H9 (cell line): Measurements from ENCODE around the gene PACSIN2. TPM values are rescaled to one million over a fixed set of nuclear protein-coding genes. Genes with fewer than 3 reads are reported as not detected.

Experiments used
- DNase-seq: peaks from one replicate; pipeline ENCODE4 v3.0.0-alpha.2; 2017
- H2AFZ ChIP-seq: one replicate; pipeline ENCODE4 v1.6.1; 2013; ENCODE audit warnings: mild to moderate bottlenecking, low read length, control low read depth, moderate library complexity
- H2AK5ac ChIP-seq: 2 replicates; pipeline ENCODE4 v1.6.1; 2013; ENCODE audit warnings: low read length, control low read depth, mixed read lengths; ENCODE audit not compliant: insufficient read length
- H2BK120ac ChIP-seq: one replicate; pipeline ENCODE4 v1.6.1; 2013; ENCODE audit warnings: low read depth, mild to moderate bottlenecking, low read length, control low read depth, inconsistent platforms; ENCODE audit not compliant: poor library complexity, severe bottlenecking
- H2BK12ac ChIP-seq: 2 replicates; pipeline ENCODE4 v1.6.1; 2013; ENCODE audit warnings: low read length, control low read depth, mixed read lengths, low read depth; ENCODE audit not compliant: insufficient read length
- H2BK15ac ChIP-seq: 2 replicates; pipeline ENCODE4 v1.6.1; 2013; ENCODE audit warnings: low read depth, low read length, control low read depth
- H2BK20ac ChIP-seq: one replicate; pipeline ENCODE4 v1.6.1; 2013; ENCODE audit warnings: low read depth, mild to moderate bottlenecking, low read length, control low read depth, inconsistent platforms; ENCODE audit not compliant: poor library complexity, severe bottlenecking
- H2BK5ac ChIP-seq: 2 replicates; pipeline ENCODE4 v1.6.1; 2013; ENCODE audit warnings: low read length, control low read depth, mixed read lengths; ENCODE audit not compliant: insufficient read length
- H3K14ac ChIP-seq: 2 replicates; pipeline ENCODE4 v1.6.1; 2013; ENCODE audit warnings: low read length, control low read depth; ENCODE audit not compliant: insufficient read depth
- H3K18ac ChIP-seq: 2 replicates; pipeline ENCODE4 v1.6.1; 2013; ENCODE audit warnings: low read depth, mild to moderate bottlenecking, mixed read lengths, low read length, control low read depth; ENCODE audit not compliant: insufficient read length
- H3K23ac ChIP-seq: 2 replicates; pipeline ENCODE4 v1.6.1; 2013; ENCODE audit warnings: low read length, control low read depth, mixed read lengths, low read depth; ENCODE audit not compliant: insufficient read length
- H3K23me2 ChIP-seq: 2 replicates; pipeline ENCODE4 v1.6.1; 2013; ENCODE audit warnings: low read depth, mild to moderate bottlenecking, mixed read lengths, low read length, control low read depth; ENCODE audit not compliant: insufficient read length, poor library complexity, severe bottlenecking
- H3K27ac ChIP-seq: 2 replicates; pipeline ENCODE4 v1.5.1; 2013; ENCODE audit warnings: low read length, control low read depth, mixed read lengths, low read depth; ENCODE audit not compliant: insufficient read length
- H3K27me3 ChIP-seq: 2 replicates; pipeline ENCODE4 v1.6.1; 2013; ENCODE audit warnings: low read length, control low read depth, inconsistent platforms; ENCODE audit not compliant: insufficient read depth
- H3K4ac ChIP-seq: 2 replicates; pipeline ENCODE4 v1.6.1; 2013; ENCODE audit warnings: low read depth, mild to moderate bottlenecking, control low read depth, inconsistent platforms, low read length, moderate library complexity
- H3K4me1 ChIP-seq: 2 replicates; pipeline ENCODE4 v1.6.1; 2013; ENCODE audit warnings: low read length, control low read depth, inconsistent platforms; ENCODE audit not compliant: insufficient read depth
- H3K4me2 ChIP-seq: 2 replicates; pipeline ENCODE4 v1.6.1; 2013; ENCODE audit warnings: low read length, control low read depth, mixed read lengths; ENCODE audit not compliant: insufficient read length, insufficient read depth
- H3K56ac ChIP-seq: 2 replicates; pipeline ENCODE4 v1.6.1; 2013; ENCODE audit warnings: low read depth, mild to moderate bottlenecking, mixed read lengths, low read length, control low read depth; ENCODE audit not compliant: insufficient read length
- H3K79me1 ChIP-seq: 2 replicates; pipeline ENCODE4 v1.6.1; 2013; ENCODE audit warnings: low read depth, mild to moderate bottlenecking, moderate library complexity, low read length, control low read depth, inconsistent platforms; ENCODE audit not compliant: insufficient read depth, poor library complexity, severe bottlenecking
- H3K79me2 ChIP-seq: 2 replicates; pipeline ENCODE4 v1.6.1; 2013; ENCODE audit warnings: low read length, control low read depth, inconsistent platforms; ENCODE audit not compliant: insufficient read depth
- H3K9ac ChIP-seq: 2 replicates; pipeline ENCODE4 v1.6.1; 2013; ENCODE audit warnings: low read length, control low read depth, mixed read lengths; ENCODE audit not compliant: insufficient read length; ENCODE audit errors: extremely low read depth
- H3K9me3 ChIP-seq: one replicate; pipeline ENCODE4 v1.6.1; 2013; ENCODE audit warnings: low read depth, low read length, inconsistent platforms; ENCODE audit not compliant: control insufficient read depth
- H3T11ph ChIP-seq: one replicate; pipeline ENCODE4 v1.6.1; 2013; ENCODE audit warnings: mild to moderate bottlenecking, low read length, control low read depth, inconsistent platforms
- H4K20me1 ChIP-seq: one replicate; pipeline ENCODE4 v1.6.1; 2013; ENCODE audit not compliant: control insufficient read depth, insufficient read length, insufficient read depth
- H4K5ac ChIP-seq: 2 replicates; pipeline ENCODE4 v1.6.1; 2013; ENCODE audit warnings: low read depth, mild to moderate bottlenecking, mixed read lengths, low read length, control low read depth; ENCODE audit not compliant: insufficient read length
- H4K8ac ChIP-seq: replicated peaks from 2 replicates; pipeline ENCODE4 v1.6.1; 2013; ENCODE audit warnings: low read length, control low read depth, mixed read lengths, low read depth; ENCODE audit not compliant: insufficient read length
- H4K91ac ChIP-seq: 2 replicates; pipeline ENCODE4 v1.6.1; 2013; ENCODE audit warnings: low read depth, mild to moderate bottlenecking, moderate library complexity, mixed read lengths, low read length, control low read depth; ENCODE audit not compliant: insufficient read length
- H3K27ac Mint-ChIP-seq, 3 experiments: 2 replicates in 2 of 3; 3 replicates in 1 of 3; pipeline ENCODE4 v1.8.0; 2020 to 2021; ENCODE audit warnings: mixed read lengths in 3 of 3, mild to moderate bottlenecking in 1 of 3, moderate library complexity in 1 of 3
- H3K27me3 Mint-ChIP-seq: 2 replicates; pipeline ENCODE4 v1.8.0; 2021; ENCODE audit warnings: low read depth, mild to moderate bottlenecking, moderate library complexity, mixed read lengths
- H3K36me3 Mint-ChIP-seq, 3 experiments: 2 replicates in 2 of 3; 3 replicates in 1 of 3; pipeline ENCODE4 v1.8.0; 2020 to 2021; ENCODE audit warnings: low read depth in 3 of 3, mixed read lengths in 3 of 3; ENCODE audit not compliant: insufficient read depth in 1 of 3
- H3K4me1 Mint-ChIP-seq, 2 experiments: 2 replicates each; pipeline ENCODE4 v1.8.0; 2020; ENCODE audit warnings: mixed read lengths in 2 of 2
- H3K4me3 Mint-ChIP-seq, 2 experiments: 2 replicates in 1 of 2; 3 replicates in 1 of 2; pipeline ENCODE4 v1.8.0; 2020 to 2021; ENCODE audit warnings: mild to moderate bottlenecking in 2 of 2, mixed read lengths in 2 of 2, moderate library complexity in 1 of 2
- H3K9me3 Mint-ChIP-seq, 2 experiments: 2 replicates in 1 of 2; 3 replicates in 1 of 2; pipeline ENCODE4 v1.8.0; 2020; ENCODE audit warnings: mild to moderate bottlenecking in 2 of 2, mixed read lengths in 2 of 2, moderate library complexity in 1 of 2
- WGBS: extraction: QIAGEN DNeasy Blood & Tissue Kit; methylation state at CpG from one replicate; pipeline ENCODE4 v1.1.7; 2013; ENCODE audit warnings: missing lambda C conversion rate, low lambda C conversion rate, mixed read lengths; ENCODE audit not compliant: insufficient read length; ENCODE audit errors: extremely low coverage; 5-methylcytosine and 5-hydroxymethylcytosine counted together
- total RNA-seq: library from RNA; stranded (reverse); gene quantifications from 2 replicates; pipeline ENCODE4 v1.2.1, GENCODE V29; 2021
- TF ChIP-seq, protein P1 (sequence below): fragments of 200-600 bp; sonication (generic); conservative IDR thresholded peaks from 3 replicates; pipeline ENCODE4 v1.8.0; 2021; ENCODE audit warnings: antibody characterized with exemption, mild to moderate bottlenecking

Gene PACSIN2
- total RNA-seq, 1 experiment from 2014 or later, result 62.3 TPM

DNA sequence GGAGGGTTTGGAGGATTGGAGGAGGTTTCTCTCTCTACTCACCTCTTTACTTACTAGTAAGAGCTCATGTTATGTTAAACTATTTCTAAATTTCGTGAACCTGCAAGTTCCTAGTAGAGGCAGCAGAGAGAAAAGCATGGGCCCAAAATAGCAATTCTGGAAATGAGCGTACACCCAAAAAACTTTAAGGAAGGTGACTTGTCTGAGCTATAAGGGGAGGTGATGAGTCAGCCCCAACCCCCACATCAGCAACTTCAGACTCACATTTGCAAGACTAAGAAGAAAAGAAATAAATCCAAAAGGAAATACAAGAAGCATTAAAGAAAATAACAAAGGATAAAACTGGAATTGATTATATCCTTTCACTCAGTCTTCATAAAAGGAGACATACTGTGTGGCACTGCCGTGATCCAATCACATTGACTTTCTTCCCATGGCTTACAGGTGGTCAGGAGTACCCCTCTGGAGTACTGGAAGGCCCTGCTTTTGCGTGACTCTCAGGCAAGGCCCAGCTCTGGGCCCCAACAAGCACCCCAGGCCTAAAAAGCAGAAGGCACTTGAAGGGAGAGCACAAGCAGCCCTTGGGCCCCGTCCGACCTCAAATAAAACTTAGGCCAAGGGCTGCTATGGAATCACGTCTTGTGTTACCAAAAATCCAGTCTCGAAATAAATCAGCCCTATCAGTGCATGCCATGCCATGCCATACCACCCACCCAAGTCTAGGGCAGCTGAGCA is 14.3 kb downstream of the PACSIN2 start:
- Mint-ChIP-seq H3K27ac (peak overlapping the region; percentile 38 to 76 (median 58); a peak in 4 of 7 replicates), H3K27me3 (no peaks in the 10 kb centered on the region), H3K4me1 (peaks cover 59 to 68% of the 10 kb centered on the region in 2 experiments), H3K4me3 (no peak overlapping the region), H3K9me3 (peaks cover 9 to 10% of the 10 kb centered on the region in 2 experiments), H3K36me3 (peaks cover 10 to 25% (median 14%) of the 10 kb centered on the region in 3 experiments)
- H4K8ac ChIP-seq, result no peak overlapping the region
- no peak overlapping the region for H2BK15ac ChIP-seq
- H2BK20ac ChIP-seq, result no peak overlapping the region
- no peaks in the 10 kb centered on the region for H3K9me3 ChIP-seq
- no peak overlapping the region for H2BK12ac ChIP-seq
- no peak overlapping the region for H3T11ph ChIP-seq
- H3K23me2 ChIP-seq, result no peaks in the 10 kb centered on the region
- H2AFZ ChIP-seq, result no peak overlapping the region
- no peaks in the 10 kb centered on the region for H4K20me1 ChIP-seq
- no peak overlapping the region for H3K18ac ChIP-seq
- H3K79me2 ChIP-seq, result peaks cover 40% of the 10 kb centered on the region; the same call in 1 of the 2 replicates
- no peaks in the 10 kb centered on the region for H3K27me3 ChIP-seq
- TF ChIP-seq, protein P1, sequence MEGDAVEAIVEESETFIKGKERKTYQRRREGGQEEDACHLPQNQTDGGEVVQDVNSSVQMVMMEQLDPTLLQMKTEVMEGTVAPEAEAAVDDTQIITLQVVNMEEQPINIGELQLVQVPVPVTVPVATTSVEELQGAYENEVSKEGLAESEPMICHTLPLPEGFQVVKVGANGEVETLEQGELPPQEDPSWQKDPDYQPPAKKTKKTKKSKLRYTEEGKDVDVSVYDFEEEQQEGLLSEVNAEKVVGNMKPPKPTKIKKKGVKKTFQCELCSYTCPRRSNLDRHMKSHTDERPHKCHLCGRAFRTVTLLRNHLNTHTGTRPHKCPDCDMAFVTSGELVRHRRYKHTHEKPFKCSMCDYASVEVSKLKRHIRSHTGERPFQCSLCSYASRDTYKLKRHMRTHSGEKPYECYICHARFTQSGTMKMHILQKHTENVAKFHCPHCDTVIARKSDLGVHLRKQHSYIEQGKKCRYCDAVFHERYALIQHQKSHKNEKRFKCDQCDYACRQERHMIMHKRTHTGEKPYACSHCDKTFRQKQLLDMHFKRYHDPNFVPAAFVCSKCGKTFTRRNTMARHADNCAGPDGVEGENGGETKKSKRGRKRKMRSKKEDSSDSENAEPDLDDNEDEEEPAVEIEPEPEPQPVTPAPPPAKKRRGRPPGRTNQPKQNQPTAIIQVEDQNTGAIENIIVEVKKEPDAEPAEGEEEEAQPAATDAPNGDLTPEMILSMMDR, result no peak
- no peak overlapping the region for H3K27ac ChIP-seq
- H2BK5ac ChIP-seq, result no peak overlapping the region
- H2BK120ac ChIP-seq, result no peak overlapping the region
- no peak overlapping the region for H3K14ac ChIP-seq
- no peak for DNase-seq
- peaks cover 11% of the 10 kb centered on the region for H3K79me1 ChIP-seq
- no peak overlapping the region for H3K9ac ChIP-seq
- no peak overlapping the region for H3K4me2 ChIP-seq
- H3K23ac ChIP-seq, result no peak overlapping the region
- no peak overlapping the region for H3K4ac ChIP-seq
- H3K56ac ChIP-seq, result no peak overlapping the region
- no peak overlapping the region for H2AK5ac ChIP-seq
- no peak overlapping the region for H4K91ac ChIP-seq
- no CpG with 5 or more reads among the region's 8 CpGs for WGBS
- peaks cover 10% of the 10 kb centered on the region; the same call in 1 of the 2 replicates for H3K4me1 ChIP-seq
- no peak overlapping the region for H4K5ac ChIP-seq
